Coronary artery (tissue), 2 donors: Measurements from ENCODE around the gene GJB4.

Experiments
- DNase-seq: peaks from one replicate; pipeline ENCODE4 v3.0.0-alpha.2; 2017; ENCODE audit warnings: low spot score
- H3K27ac ChIP-seq, 2 donors: fragments of 200-600 bp; sonication (generic); one replicate each; pipeline ENCODE4 v1.5.1; 2016 to 2019
- H3K4me3 ChIP-seq: fragments of 200-600 bp; sonication (generic); 2 replicates; pipeline ENCODE4 v1.5.1; 2016; ENCODE audit warnings: mild to moderate bottlenecking, moderate library complexity
- TF ChIP-seq, protein P1 (sequence below): fragments of 200-600 bp; sonication (generic); IDR thresholded peaks from one replicate; pipeline ENCODE4 v1.5.1; 2019; ENCODE audit warnings: antibody characterized with exemption

GJB4 gene

DNA sequence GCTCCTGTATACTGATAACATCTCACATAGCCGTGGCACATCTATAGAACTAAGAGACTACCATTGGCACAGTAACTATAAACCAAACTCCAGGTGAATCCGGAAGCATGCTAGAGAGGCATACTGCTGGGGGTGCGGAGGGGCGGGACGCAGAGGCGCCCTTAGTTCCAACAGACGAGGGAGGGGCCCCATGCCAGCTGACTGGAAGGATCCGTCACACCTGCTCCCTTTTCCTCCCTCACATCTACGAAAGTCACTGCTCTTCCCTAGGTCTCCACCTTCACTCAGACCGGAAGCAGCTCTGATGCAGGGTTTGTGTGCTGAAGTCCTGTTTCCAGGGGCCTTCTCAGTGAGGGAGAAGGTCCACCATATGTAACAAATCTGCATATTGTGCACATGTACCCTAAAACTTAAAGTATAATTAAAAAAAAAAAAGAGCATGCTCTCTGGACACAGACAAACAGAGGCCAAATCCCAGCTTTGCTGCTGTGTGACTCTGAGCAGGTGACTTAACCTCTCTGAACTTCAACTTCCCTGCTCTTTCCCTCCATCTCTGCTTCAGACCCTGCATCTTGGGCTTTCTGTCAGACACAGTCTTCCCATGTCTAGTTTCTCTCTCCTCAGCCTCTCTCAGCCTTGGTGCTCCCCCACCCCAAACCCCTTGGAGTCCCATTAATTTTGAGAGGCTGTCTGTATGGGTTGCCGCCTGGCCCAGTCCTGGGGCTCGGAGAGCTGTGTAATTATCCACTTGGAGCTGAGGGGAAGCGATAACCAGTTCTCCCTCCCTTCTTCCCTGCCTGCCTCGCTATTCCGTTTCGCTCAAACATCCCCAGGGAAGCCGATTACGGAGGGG lies 12.5 kb upstream of the GJB4 start:
- no peak for DNase-seq
- Histone ChIP-seq H3K27ac (no peak overlapping the region), H3K4me3 (no peak overlapping the region)
- TF ChIP-seq, protein P1, sequence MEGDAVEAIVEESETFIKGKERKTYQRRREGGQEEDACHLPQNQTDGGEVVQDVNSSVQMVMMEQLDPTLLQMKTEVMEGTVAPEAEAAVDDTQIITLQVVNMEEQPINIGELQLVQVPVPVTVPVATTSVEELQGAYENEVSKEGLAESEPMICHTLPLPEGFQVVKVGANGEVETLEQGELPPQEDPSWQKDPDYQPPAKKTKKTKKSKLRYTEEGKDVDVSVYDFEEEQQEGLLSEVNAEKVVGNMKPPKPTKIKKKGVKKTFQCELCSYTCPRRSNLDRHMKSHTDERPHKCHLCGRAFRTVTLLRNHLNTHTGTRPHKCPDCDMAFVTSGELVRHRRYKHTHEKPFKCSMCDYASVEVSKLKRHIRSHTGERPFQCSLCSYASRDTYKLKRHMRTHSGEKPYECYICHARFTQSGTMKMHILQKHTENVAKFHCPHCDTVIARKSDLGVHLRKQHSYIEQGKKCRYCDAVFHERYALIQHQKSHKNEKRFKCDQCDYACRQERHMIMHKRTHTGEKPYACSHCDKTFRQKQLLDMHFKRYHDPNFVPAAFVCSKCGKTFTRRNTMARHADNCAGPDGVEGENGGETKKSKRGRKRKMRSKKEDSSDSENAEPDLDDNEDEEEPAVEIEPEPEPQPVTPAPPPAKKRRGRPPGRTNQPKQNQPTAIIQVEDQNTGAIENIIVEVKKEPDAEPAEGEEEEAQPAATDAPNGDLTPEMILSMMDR = no peak

DNA sequence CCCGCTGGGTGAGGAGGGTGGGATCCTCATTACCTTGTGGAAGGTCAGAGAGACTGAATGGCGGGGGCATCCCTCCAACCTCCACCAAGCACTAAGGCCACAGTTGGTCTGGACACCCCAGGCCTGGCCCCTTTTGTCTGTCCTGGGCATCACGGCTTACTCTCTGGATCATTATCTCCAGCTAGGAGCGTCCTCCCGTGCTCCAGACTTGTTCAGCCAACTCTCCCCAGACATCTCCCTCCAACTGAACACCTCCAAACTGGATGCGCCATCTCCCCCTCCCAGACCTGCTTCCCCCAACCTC lies 11.9 kb upstream of the GJB4 start:
- DNase-seq = no peak
- Histone ChIP-seq H3K4me3 (no peak overlapping the region), H3K27ac (no peak overlapping the region)
- TF ChIP-seq, protein P1 = no peak

DNA sequence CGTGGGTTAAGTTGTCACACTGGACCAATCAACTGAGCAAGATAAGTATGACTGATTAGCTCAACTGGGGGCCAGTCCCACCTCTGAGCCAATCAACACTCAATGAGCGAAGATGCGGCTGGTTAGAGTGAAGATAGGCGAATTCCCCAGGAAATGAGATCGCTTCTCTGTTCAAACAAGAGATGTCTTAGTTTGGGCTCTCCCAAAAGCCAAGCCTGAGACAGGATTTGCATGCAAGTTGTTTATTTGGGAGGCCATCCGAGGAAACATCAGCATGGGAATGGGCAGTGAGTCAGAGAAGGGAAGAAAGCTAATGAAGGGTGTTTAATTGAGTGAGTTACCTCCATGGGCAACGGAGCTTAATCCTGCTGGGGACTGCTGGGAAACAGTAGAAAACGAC lies 9.5 kb upstream of the GJB4 start:
- no peak overlapping the region for H3K4me3 ChIP-seq
- no peak for DNase-seq
- TF ChIP-seq, protein P1 = no peak
- H3K27ac ChIP-seq = no peak overlapping the region

DNA sequence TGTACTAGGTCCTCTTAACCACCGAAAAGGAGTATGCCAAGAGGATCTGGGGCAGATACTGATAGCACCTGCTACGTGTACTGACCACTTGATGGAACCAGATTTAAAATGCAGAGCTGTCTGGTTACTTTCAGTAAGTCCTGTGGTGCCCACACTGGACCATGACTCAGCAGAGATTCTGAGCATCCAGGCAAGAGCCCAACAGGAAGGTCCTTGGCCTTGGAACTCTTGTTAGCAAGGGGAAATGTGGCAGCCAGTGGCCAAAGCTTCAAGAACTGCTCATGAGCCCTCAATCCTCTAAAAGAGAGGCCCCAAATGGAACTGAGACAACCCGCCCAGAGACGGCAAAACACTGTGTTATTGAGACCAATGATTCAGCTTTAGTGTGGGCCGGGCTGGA lies 8.9 kb upstream of the GJB4 start:
- H3K27ac ChIP-seq = no peak overlapping the region

DNA sequence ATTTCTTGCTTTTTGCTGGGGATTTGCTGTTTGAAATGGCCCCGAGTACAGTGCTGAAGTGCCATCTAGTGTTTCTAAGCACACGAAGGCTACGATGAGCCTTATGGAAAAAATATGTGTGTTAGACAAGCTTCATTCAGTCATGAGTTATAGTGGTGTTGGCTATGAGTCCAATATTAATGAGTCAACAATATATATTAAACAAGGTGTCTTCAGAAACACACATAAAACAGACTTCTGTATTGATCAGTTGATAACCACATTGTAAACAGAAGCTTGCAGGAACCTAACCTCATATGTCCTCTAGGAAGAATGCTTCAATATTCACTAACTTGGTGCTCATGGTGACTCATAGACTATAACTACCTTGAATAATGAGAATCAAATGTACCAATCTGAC lies 6.4 kb upstream of the GJB4 start:
- DNase-seq = no peak
- H3K27ac ChIP-seq = no peak overlapping the region
- TF ChIP-seq, protein P1 = no peak

More for the DNA sequence above, 8.9 kb upstream of the GJB4 start:
- DNase-seq = no peak
- TF ChIP-seq, protein P1 = no peak
- H3K4me3 ChIP-seq = no peak overlapping the region

DNA sequence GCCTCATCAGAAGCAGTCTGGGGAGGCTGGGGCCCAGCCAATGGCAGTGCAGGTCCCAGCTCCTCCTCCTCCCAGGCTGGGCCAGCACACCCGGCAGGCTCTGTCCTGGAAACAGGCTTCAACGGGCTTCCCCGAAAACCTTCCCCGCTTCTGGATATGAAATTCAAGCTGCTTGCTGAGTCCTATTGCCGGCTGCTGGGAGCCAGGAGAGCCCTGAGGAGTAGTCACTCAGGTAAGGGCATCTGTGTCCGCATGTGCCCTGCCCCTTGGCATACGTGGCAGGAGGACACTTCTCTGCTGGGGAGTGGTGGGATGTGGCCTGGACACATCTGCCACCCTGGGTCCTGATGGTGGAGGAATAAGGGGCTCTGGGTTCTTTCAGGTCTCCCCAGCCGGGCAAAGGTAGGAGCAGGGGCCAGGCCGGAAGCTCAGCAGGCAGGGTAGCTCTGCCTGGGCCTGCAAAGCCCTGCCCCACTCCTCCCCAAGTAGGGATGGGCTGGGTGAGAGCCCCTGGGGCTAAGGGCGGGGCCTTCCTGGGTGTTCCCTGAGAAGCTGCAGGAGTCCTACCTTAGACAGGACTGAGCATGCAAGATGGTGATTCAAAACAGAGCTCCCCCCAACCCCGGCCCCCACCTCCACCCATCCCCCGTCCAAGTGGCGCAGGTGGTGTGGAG lies 4.4 kb upstream of the GJB4 start, which contains the start of gene GJB5:
Gene GJB5, plus strand, starts transcription at position 84 of the 674 bp plus-strand sequence. CDS start 2,284 bp downstream, outside the sequence.
- DNase-seq = no peak
- H3K4me3 ChIP-seq = no peak within 1 kb of the TSS
- H3K27ac ChIP-seq = no peak within 1 kb of the TSS
- TF ChIP-seq, protein P1 = no peak

More for the DNA sequence above, 6.4 kb upstream of the GJB4 start:
- no peak overlapping the region for H3K4me3 ChIP-seq
